Left forelimb (tissue), 1 donor: ENCODE measurements around the gene TRPC3.

ENCODE experiments used
- DNase-seq: peaks from one replicate; pipeline ENCODE4 v3.0.0-alpha.2; 2018; ENCODE audit warnings: low spot score

Gene TRPC3

DNA sequence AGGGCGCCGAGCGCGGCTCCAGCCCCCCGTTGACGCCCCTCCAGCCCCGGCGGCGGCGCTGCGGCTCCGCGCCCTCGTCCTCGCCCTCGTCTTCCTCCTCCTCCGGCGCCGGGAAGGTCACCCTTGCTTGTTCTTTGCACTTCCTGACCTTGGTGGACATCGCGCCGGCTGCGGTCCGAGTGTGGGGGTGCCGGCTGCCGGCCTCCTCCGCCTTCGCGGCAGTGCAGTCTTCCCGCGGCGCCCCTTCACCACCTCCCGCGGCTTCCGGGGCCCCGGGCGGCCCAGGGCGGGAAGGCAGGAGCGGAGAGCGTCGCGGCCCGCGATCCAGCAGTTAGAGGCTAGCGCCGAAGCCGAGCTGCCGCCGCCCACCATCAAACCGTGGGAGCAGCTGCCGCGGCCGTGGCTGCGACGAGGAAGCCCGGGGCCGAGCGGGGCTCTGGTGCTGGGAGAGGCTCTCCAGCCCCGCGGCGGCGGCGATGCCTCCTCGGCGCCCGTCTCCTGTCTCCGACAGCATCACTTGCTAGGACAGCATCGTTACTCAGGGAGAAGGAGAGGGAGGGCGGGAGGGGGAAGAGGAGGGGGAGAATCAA is at the start of gene TRPC3:
Gene TRPC3 (minus strand): TSS at position 540 of the 590 bp plus-strand sequence. CDS start 380 bp downstream, at position 160.
- DNase-seq = peak; percentile 71

DNA sequence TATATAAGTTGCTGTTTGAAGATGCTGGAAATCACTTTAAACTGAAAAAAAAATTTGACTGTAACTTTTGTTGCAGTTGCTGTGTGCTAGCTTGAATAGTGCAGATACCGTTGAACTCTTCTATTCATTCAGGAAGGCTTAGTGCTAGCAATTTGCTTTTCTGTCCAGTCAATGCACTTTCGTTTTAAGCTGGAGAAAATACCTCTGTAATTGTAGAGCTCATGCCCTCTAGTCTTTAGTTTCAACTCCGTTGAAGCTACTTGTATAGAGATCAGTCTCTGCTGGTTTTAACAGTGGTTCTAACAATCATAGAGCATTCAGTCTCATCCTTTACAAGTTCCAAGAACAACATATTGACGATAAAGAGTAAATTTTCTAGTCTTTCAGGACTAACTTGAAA is 49.0 kb upstream of the TRPC3 start:
- DNase-seq = no peak

DNA sequence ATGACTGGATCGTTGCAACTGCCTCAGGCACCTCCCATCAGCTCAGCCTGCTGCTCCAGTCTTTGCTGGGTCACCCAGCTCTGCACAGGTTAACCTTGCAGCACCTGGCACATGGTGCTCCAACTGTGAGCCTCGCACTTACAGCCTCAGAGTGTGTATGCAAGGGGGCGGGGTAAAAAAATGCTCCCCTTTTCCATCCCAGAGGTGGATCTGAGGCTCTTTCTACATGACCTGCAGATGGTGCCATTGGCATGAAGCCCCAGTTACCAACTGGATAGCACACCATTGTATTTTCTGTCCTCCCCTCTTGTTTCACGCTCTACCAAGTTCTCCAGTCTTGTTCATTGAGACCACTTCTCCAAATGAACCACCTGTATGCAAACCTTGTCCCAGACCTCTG is 46.2 kb upstream of the TRPC3 start:
- DNase-seq = no peak

DNA sequence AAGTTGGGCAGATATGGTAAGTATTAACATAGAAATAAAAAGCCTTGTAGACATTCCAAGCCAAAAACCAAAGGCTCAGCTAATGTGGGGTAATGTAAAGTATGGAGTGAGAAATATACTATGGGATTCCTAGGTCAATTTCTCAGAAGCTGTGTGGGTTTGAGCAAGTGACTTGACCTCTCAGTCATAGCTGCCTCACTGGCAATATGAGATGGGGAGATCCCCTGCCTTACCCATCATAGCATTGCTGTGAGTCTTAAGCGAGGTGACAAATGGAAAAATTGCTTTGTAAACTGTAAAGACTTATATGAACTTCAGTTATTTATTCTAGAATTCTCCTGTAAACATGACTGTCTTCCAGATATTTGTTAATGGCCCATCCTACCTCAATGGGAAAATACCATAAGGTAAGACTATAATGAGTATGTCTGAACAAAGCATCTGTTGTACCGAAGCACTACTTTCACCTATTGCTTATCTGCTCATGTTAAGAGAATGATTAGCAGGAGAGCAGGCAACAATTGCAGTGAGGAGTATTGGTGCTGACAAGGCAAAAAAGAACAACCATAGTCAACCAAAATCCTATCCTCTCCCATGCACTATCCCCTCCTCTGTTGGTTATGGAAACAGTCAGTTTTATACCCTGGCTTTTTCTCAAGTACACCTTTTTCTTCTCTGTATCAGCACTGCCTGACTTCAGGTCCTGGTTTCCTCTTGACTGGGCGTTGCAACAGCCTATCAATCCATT is 44.1 kb upstream of the TRPC3 start:
- DNase-seq = no peak

DNA sequence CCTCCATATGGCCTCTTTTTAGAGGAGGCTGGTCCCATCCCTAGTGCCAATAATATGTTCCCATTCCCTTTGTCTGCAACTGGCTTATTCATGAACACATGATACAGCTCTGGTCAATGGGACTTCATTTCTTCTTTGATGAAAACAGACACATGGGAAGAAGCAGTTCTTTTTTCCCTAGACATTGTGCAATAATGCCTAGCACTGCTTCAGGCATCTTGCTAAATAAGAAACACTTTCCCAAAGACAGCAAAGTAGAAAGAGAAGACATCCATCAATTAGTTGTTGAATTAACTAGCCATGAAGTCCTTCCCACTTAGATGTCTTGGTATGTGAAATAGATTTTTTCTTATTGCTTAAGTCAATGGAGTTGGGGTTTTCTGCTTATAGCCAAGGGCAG is 40.1 kb upstream of the TRPC3 start:
- DNase-seq = no peak

DNA sequence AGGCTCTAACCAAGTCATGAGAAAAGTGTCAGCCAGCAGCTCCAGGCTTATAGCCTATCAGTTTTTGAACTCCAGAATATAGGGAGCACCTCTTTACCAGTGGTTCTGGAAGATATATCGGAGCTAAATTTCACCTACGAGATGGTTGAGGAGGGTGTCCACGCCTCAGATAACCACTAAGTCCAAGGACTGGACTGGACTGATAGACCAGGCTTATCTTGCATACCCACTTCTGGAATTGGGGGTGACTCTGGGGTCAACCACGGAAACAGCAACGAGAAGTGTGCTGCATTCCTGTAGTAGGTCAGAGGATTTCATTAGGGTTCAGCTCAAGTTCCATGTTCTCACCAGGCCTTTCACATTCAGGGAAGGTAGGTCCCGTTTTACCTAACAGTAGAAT is 38.6 kb upstream of the TRPC3 start:
- no peak for DNase-seq

DNA sequence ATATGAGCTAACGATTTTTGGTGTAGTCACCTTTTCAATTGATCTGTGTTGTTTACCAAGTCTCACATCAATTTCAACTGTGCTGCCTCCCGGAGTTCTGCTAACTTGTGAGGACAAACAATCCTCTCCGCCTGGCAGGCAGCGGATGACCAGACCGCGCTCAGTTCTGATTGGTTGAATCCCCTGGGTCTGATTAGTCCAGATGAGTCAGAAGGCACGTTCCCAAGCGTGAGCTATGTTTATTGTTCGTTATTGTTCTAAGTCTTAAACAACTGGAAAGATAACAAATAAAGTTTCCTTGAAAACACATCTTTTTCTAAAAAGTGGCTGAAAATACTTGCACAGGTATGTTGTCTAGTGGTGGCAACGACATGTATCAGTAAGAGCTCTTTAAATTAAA is 37.9 kb upstream of the TRPC3 start:
- no peak for DNase-seq

DNA sequence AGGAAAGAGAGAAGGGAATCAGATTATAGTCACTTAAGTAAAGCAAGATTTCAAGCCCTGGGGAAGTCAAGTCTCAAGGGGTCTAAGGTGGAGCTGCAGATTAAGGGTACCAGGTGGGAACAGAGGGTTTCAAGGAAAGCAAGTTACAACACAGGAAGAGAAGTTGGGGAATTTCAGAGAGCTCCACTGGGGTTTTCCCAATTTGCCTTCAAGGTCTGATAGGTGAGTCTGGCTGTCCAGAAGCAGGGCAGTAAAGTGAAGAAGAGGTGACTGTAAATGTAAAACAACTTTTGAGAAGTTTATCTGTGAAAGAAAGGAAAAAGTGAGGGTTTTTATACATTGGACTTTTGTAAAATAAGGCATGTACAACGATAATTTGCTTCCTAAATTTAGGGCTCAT is 37.1 kb upstream of the TRPC3 start:
- DNase-seq = no peak

DNA sequence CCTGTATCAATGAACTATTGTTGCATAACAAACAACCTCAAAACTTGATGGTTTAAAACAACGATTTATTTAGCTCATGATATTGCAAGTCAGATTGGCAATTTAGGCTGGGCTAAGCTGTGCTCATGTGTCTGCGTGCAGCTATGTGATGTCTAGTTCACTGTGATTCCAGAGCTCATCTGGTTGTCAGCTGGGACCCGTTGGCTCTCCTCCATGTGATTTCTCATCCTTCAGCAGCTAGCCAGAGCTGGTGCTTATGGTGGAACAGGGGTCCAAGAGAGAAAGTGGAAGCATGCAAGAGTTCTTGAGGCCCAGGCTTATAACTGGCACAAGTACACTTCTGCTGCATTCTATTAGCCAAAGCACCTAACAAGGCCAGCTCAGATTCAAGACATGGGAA is 28.8 kb upstream of the TRPC3 start:
- DNase-seq = no peak

DNA sequence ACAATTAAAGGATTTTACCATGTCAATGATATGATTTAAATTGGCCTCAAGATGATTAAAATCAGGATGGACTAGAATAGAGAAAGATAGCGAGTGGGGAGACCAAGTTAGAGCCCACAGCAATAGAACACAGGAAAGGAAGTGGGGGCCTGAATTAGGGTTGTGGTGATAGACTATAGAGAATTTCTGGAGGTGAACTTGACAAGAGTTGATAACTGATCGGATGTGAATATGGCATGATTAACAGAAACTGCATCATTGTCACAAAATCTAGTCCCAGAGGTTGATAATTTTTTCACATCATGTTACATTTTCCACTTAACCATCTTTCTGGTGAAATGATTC is 26.3 kb upstream of the TRPC3 start:
- no peak for DNase-seq

DNA sequence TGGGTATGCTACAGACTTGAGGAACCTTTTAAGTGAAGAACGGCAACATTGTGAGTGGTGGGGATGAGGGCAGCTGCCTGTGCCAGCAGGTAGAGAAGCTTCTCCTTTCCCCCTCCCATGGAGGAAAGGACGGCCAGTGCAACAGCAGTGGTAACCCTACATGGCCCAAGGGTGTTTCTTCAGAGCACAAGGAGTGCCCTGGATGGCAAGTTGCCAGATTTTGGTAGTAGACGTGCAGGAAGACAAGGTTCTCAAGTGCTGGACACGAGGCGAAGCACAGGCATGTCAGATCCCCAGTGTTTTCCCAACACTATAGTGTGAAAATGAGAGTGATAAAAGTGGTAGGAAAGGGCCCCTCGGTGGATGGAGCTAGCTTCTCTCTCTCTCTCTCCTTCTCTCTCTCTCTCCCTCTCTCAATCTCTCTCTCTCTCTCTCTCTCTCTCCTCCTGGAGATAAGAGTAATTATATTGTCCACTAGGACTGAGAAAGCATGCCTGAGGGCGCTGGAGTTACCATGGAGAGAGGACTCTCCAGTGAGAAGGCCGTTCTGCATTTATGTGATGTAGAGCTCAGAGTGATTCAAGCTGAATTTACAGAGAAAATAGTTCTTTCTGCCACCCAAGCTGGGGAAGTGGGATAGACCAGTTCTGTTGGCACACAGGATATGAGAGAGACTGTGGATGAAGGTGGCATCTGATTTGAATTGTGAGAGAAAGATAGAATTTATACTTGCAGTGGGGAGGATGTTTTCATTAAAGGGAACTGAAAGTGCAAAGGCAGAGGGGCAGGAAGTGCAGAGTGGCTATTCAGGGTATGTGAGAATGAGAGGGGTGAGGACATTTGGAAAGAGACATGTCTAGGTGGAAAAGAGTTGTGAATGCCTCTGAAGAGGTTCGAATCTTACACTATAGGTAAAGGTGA is 25.7 kb upstream of the TRPC3 start:
- DNase-seq = no peak

DNA sequence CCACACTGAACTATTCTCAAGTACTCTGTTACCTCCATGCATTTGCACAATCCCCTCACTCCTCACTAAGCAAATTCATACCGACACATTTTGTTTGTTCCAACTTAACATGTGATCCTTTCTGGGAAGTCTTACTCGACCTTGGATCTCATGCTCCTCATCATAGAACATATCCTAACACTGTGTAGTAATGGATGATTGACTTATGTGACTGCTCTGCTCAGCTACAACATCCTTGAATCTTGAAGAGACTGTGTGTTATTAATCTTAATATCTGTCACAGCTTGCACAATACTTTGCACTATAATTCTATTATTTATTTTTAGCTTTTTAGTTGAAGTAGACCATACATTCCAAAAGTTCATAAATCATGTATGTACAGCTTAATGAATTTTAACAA is 23.9 kb upstream of the TRPC3 start:
- no peak for DNase-seq

DNA sequence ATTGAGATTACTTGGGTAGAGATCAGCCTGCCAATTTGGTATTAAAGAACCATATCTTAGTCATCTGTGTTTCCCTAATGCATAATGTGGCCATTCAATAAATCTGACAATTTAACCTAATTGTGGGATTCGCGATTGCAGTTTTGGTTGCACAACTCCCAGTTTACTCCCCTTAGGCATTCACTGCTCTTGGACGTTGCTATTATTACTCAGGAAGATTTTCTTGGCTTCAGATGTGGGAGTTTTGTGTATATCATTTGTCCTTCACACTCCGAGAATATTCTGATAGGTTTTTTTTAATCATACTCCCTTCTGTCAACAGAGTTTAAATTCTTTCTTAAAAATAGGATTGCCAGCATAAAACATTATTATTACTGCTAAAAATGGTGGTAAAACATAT is 22.0 kb upstream of the TRPC3 start:
- no peak for DNase-seq

DNA sequence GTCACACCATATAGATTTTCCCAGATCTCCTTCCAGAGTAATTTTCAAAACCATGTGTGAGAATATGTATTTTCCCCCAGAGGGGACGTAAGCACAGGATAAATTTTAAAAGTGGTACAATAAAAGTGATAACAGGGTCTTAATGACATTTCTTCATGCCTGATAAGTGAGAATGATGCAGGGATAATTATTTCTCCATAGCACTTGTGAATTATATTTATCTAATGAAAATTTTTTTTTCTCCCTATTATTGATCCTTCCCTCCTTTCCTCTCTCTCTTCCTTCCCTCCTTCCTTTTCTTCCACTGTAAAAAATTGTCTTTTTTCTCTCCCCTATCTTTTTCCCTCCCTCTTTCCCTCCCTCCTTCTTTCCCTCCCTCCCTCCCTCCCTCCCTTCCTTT is 17.0 kb upstream of the TRPC3 start:
- DNase-seq = no peak

DNA sequence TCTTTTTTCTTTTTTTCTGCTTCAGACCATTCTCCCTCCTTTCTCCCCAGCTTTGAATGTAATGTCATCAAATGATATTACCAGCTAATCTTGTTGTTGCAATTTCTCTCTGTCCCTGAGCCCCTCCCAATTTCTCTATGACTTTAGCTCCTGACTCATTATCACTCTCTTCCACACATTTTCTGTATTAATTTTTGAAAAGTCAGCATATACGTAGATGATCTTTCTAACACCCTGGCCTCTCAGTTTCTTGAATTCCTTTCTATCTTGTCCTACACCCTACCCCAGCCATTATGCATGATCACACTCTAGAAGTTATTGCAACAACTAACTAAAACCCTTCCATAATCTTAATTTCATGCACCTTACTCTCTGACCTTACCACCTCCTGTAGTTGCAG is 13.1 kb upstream of the TRPC3 start:
- no peak for DNase-seq

DNA sequence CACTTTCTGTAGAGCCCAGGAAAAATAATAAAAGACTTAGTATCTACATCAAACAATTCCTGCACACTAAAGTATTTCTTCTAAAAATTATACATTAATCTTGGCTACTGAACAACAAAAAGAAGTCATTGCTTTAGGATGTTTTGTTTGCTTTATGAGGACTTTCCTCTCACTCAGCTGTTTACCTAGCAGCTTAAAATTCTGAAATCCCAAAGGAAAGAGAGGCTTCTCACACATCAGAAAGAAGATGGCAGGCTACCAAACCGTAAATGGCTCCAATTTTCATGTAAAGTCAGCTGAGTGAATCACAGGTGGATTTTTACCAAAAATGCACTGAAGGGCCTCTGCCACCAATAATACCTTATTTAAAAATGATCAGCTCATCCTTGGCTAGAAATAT is 9.0 kb upstream of the TRPC3 start:
- no peak for DNase-seq

DNA sequence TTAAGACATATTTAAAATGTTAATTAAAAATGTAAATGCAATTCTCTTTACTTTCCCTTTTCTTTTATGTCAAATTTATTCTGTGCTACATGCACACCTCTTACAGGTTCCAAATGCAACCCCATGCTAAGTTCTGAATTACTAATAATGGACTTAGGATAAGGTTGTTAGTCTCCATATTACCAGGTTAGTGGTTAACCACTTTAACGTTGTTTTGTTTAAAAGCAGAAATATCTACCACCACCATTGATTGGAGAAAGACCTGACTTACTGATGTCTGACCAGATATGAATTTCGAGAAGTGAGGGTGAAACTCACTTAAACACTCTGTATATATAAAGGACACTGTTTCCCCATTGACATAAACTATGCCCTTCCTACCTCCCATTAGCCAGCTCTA is 6.9 kb upstream of the TRPC3 start:
- DNase-seq = no peak

DNA sequence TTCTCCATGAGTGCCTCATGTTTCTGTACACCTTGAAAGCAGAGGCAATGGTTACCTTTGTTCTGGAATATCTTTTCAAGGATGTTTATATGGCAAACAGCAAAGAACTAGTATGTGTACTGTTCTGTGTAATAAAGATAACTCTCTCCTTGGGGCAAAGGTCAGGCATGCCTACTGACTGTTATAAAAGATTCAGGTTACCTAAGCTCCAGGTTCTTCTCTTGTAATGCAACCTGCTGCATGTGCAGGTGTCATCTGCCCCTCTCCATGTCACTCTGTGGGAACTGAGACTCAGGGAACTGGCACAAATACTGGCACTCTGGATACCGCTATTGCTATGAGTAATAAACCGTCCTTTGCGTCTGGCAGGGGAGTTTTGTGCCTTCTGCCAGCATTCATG is 5.4 kb upstream of the TRPC3 start:
- no peak for DNase-seq

DNA sequence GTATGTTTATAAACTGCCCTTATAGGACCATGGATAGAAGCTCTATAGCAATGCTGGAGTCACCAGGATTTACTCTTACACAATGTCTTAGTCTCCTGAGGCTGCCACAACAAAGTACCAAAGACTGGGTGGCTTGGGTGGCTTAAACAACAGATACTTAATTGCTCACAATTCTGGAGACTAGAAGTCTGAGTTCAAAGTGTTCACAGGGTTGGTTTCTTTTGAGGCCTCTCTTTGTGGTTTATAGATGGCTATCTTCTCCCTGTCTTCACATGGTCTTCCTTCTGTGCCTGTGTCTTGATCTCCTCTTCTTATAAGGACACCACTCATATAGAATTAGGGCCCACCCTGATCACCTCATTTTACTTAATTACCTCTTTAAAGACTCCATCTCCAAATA is 2.0 kb upstream of the TRPC3 start:
- no peak for DNase-seq

DNA sequence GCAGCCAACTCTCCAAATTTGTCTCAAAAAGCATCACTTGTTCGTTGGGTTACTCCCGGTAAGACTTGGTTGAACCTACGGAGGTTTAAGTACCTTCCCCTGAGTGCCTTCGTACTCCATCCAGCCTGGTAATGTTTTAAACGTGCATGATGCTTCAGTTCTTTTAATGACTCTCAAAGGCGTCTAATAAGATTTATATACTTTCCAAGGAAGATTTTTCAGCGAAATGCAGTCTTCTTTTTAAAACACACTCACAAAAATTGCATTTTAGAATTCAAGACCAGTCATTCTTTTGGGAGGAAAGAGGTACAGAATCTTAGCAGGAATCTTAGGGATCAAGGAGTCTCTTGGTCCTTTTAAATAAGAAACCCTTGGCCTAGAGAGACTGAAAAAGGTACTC is 430 bp upstream of the TRPC3 start:
- DNase-seq = no peak

DNA sequence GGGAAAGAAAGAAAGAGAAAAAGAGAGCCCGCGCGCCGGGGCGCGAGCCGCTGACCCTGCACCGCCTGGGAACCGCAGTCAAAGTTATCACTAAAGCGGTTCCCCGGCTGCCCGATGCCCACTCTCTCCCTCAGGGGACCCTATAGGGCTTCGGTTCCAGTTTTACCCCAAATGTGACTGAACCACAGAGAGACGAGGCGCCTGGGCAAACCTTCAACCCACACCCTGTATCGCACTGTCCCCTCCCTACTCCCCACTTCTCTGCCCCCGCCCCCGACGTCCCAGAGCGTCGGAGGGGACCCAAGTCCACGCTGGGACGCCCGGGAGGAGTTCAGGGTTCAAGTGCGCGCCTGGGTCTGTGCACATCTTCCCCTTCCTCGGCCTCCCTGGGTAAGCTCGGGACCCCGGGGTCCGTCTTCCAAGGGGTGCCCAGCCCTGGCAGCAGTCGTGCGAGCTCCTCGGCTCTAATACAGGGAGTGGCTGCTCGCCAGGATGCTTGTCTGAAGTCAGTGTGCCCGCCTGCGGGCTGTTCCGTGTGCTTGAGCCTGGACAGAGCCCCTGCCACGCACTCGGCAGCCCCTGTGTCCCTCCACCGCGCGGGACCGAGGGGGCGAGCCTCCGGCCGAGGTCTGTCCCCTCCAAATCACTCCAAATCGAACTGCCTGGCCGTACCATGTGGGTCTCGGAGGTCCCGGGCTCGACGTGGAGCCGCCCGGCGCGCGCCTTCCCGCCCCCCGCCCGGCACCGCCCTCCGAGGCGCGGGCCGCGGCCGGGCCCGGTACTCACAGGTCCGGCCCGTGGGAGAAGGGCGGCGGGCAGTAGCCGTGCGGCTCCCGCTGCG is 960 bp downstream of the TRPC3 start:
- DNase-seq = peak; percentile 71

DNA sequence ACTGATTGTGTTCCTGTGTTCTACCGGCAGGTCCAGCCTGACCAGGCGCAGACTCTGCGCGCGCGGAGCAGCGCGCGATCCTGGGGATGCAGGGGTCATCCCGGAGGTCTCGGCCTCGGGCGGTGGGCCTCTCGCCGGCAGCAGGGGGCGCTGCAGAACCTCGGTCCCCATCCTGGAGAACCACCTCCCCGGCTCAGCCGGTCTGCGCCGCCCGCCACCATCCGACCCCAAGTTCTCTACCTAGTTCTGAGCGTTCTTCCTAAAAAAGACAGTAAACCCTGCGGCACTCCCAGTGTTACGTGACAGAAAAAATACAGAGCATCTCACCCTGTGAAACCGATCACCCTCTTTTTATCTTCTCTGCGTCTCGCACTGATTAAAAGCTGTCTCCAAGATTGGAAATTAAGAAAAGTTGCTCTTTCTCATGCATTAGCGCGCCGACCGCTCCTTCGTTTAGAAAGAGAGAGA is 1.6 kb downstream of the TRPC3 start:
- DNase-seq = peak; percentile 91
